ENCODE data around the gene KCNB1. TPM values are rescaled to one million over a fixed set of nuclear protein-coding genes. Genes with fewer than 3 reads are reported as not detected.

The KCNB1 gene
- total and polyA plus RNA-seq, 2 donors (not counting 1 experiment from before 2014, with no cell fraction given) = 0.12 TPM; not detected in 1

DNA sequence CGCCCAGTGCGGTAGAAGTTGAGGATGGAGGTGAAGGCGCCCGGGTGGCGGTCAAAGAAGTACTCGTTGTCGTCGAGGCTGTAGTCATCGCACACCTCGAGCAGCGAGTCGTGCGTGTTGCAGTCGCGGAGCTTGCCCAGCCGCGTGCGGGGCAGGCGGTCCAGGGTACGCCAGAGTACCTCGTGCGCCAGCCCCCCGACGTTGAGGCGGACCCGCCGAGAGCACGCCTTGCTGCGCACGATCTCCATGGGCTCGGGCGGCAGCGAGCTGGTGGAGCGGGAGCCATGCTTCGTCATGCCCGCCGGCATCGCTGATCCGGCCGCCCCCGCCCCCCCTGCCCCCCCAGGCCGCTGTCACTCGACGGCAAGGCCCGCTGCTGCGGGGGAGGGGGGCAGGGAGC is 295 bp downstream of the KCNB1 start:
- Histone ChIP-seq H3K4me1 (ENCODE audit: control insufficient read depth in 2 of 2, insufficient read depth in 2 of 2, low read length in 2 of 2) (peaks cover 9 to 10% of the 10 kb centered on the region in 2 donors), H3K4me3 (ENCODE audit: control extremely low read depth in 1 of 5, extremely low read depth in 1 of 5, insufficient read depth in 1 of 5, low read depth in 2 of 5, low read length in 4 of 5) (no peak overlapping the region), H3K36me3 (replicated peaks in 1 of 2; ENCODE audit: control extremely low read depth in 1 of 2, control insufficient read depth in 1 of 2, extremely low read depth in 1 of 2, insufficient read depth in 2 of 2, low read length in 1 of 2) (no peaks in the 10 kb centered on the region), H3K27ac (ENCODE audit: low read length in 2 of 2) (no peak overlapping the region), H3K79me2 (ENCODE audit: control insufficient read depth, insufficient read depth, low read length) (no peaks in the 10 kb centered on the region), H4K20me1 (ENCODE audit: control insufficient read depth, insufficient read depth, low read length, poor library complexity, severe bottlenecking) (no peaks in the 10 kb centered on the region), H2AFZ (ENCODE audit: insufficient read depth, low read depth, low read length, poor library complexity, severe bottlenecking) (no peak overlapping the region), H3K9ac (ENCODE audit: low read length) (no peak overlapping the region), H3K9me3 (ENCODE audit: control extremely low read depth in 1 of 3, control insufficient read depth in 2 of 3, insufficient read depth in 1 of 3, low read length in 2 of 3) (peaks cover 0 to 25% (median 0%) of the 10 kb centered on the region in 3 donors), H3K4me2 (replicated peaks; ENCODE audit: low read depth, low read length, poor library complexity, severe bottlenecking) (no peak overlapping the region), H3K27me3 (replicated peaks in 1 of 4; ENCODE audit: control extremely low read depth in 1 of 4, control insufficient read depth in 3 of 4, insufficient read depth in 4 of 4, low read length in 3 of 4) (peaks cover 0 to 52% (median 29%) of the 10 kb centered on the region in 4 experiments)
- Mint-ChIP-seq H3K9me3 (ENCODE audit: insufficient read depth) (no peaks in the 10 kb centered on the region), H3K27ac (no peak overlapping the region), H3K27me3 (peaks cover 71% of the 10 kb centered on the region), H3K4me3 (no peak overlapping the region), H3K4me1 (peaks cover 6% of the 10 kb centered on the region)
- DNase-seq (no peak), ATAC-seq (ENCODE audit: low read depth) (no peak)
- WGBS (ENCODE audit: insufficient coverage) = 72% methylated on average over 39 of the region's 46 CpGs
- intact Hi-C loops (cut with micrococcal nuclease) = no loop called here
- TF ChIP-seq, protein P1, sequence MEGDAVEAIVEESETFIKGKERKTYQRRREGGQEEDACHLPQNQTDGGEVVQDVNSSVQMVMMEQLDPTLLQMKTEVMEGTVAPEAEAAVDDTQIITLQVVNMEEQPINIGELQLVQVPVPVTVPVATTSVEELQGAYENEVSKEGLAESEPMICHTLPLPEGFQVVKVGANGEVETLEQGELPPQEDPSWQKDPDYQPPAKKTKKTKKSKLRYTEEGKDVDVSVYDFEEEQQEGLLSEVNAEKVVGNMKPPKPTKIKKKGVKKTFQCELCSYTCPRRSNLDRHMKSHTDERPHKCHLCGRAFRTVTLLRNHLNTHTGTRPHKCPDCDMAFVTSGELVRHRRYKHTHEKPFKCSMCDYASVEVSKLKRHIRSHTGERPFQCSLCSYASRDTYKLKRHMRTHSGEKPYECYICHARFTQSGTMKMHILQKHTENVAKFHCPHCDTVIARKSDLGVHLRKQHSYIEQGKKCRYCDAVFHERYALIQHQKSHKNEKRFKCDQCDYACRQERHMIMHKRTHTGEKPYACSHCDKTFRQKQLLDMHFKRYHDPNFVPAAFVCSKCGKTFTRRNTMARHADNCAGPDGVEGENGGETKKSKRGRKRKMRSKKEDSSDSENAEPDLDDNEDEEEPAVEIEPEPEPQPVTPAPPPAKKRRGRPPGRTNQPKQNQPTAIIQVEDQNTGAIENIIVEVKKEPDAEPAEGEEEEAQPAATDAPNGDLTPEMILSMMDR (IDR thresholded peaks at IDR 0.05) = no peak
- TF ChIP-seq EZH2 (IDR thresholded peaks at IDR 0.05; ENCODE audit: borderline replicate concordance, insufficient read depth, low read depth, low read length, poor library complexity, severe bottlenecking) = no peak
- ChIA-PET POLR2A (no interaction called here), CTCF (no interaction called here)

DNA sequence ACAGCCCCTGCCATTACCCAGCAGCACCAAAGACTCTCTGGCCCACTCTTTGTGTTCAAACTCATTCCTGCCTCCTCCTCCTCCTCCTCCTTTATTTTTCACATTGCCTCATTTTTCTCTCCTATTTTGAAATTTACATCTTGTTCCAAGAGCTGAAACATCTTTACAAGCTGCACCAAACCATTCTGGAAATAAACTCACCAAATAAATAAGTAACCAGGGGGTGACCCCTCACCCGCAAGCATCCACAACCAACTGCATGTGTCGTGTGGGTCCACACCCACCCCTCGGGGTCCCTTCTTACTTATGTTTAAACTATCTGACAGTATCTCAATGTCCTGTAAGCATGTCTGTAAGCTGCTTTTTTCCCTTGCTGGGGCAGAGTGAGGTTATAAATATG is 1.4 kb downstream of the KCNB1 start:
- TF ChIP-seq EZH2 (IDR thresholded peaks at IDR 0.05; ENCODE audit: borderline replicate concordance, insufficient read depth, low read depth, low read length, poor library complexity, severe bottlenecking) = no peak
- TF ChIP-seq, protein P1 (IDR thresholded peaks at IDR 0.05) = no peak
- no peak overlapping the region for H3K27ac Mint-ChIP-seq
- Histone ChIP-seq H3K9ac (ENCODE audit: low read length) (no peak overlapping the region), H4K20me1 (ENCODE audit: control insufficient read depth, insufficient read depth, low read length, poor library complexity, severe bottlenecking) (no peaks in the 10 kb centered on the region), H3K27ac (ENCODE audit: low read length in 2 of 2) (no peak overlapping the region), H3K4me2 (replicated peaks; ENCODE audit: low read depth, low read length, poor library complexity, severe bottlenecking) (no peak overlapping the region), H3K36me3 (replicated peaks in 1 of 2; ENCODE audit: control extremely low read depth in 1 of 2, control insufficient read depth in 1 of 2, extremely low read depth in 1 of 2, insufficient read depth in 2 of 2, low read length in 1 of 2) (no peaks in the 10 kb centered on the region), H3K4me1 (ENCODE audit: control insufficient read depth in 2 of 2, insufficient read depth in 2 of 2, low read length in 2 of 2) (peaks cover 9 to 10% of the 10 kb centered on the region in 2 donors), H3K9me3 (ENCODE audit: control extremely low read depth in 1 of 3, control insufficient read depth in 2 of 3, insufficient read depth in 1 of 3, low read length in 2 of 3) (peaks cover 0 to 25% (median 0%) of the 10 kb centered on the region in 3 donors), H3K27me3 (replicated peaks in 1 of 4; ENCODE audit: control extremely low read depth in 1 of 4, control insufficient read depth in 3 of 4, insufficient read depth in 4 of 4, low read length in 3 of 4) (peaks cover 0 to 50% (median 30%) of the 10 kb centered on the region in 4 experiments), H3K79me2 (ENCODE audit: control insufficient read depth, insufficient read depth, low read length) (no peaks in the 10 kb centered on the region), H3K4me3 (ENCODE audit: control extremely low read depth in 1 of 5, extremely low read depth in 1 of 5, insufficient read depth in 1 of 5, low read depth in 2 of 5, low read length in 4 of 5) (no peak overlapping the region), H2AFZ (ENCODE audit: insufficient read depth, low read depth, low read length, poor library complexity, severe bottlenecking) (no peak overlapping the region)
- H3K4me1 Mint-ChIP-seq = peaks cover 6% of the 10 kb centered on the region
- intact Hi-C loops (cut with micrococcal nuclease) = no loop called here
- DNase-seq (no peak), ATAC-seq (ENCODE audit: low read depth) (no peak)
- peaks cover 61% of the 10 kb centered on the region for H3K27me3 Mint-ChIP-seq
- H3K4me3 Mint-ChIP-seq = no peak overlapping the region
- WGBS (ENCODE audit: insufficient coverage) = no CpG with 5 or more reads among the region's 3 CpGs
- ChIA-PET CTCF (no interaction called here), POLR2A (no interaction called here)
- H3K9me3 Mint-ChIP-seq (ENCODE audit: insufficient read depth) = no peaks in the 10 kb centered on the region

Measured in B cell (primary cell).